Vagina (tissue), 2 donors: ENCODE measurements around the gene ZCCHC7.

ENCODE experiments used
- CTCF ChIP-seq, 3 experiments: fragments of 450-650 bp in 2 of 3; fragments of 200-600 bp in 1 of 3; sonication (generic) in 1 of 3; IDR thresholded peaks; one replicate each; pipeline ENCODE4 v1.5.1; 2017 to 2019; ENCODE audit warnings: antibody characterized with exemption in 3 of 3, mild to moderate bottlenecking in 2 of 3, moderate library complexity in 2 of 3
- POLR2A ChIP-seq, 2 donors: fragments of 450-650 bp; IDR thresholded peaks; one replicate each; pipeline ENCODE4 v1.6.1; 2017; ENCODE audit warnings: antibody characterized with exemption in 2 of 2, mild to moderate bottlenecking in 2 of 2, moderate library complexity in 2 of 2
- POLR2AphosphoS5 ChIP-seq, 2 donors: sonication (generic); formaldehyde crosslinking; IDR thresholded peaks; one replicate each; pipeline ENCODE4 v1.9.0; 2017; ENCODE audit warnings: antibody characterized with exemption in 2 of 2, mild to moderate bottlenecking in 2 of 2, low read depth in 1 of 2; ENCODE audit not compliant: insufficient read depth in 1 of 2

- no peak for TF ChIP-seq POLR2A (IDR thresholded peaks at IDR 0.05)
- no peak for TF ChIP-seq CTCF (IDR thresholded peaks at IDR 0.05)
- TF ChIP-seq POLR2AphosphoS5 (IDR thresholded peaks at IDR 0.05; ENCODE audit: insufficient read depth in 1 of 2, low read depth in 1 of 2) = no peak
Observed at GRCh38 chr9:37382982-37383357, 262.6 kb downstream of the ZCCHC7 start.
